Lower leg skin (tissue), 3 donors: ENCODE results near the gene PCBP4.

Source experiments
- POLR2A ChIP-seq, 2 donors: fragments of 450-650 bp; IDR thresholded peaks; one replicate each; pipeline ENCODE4 v1.6.1; 2016 to 2017; ENCODE audit warnings: antibody characterized with exemption in 2 of 2, mild to moderate bottlenecking in 1 of 2, moderate library complexity in 1 of 2
- TF ChIP-seq, protein P1 (sequence below), 3 donors: fragments of 450-650 bp; IDR thresholded peaks; one replicate each; pipeline ENCODE4 v1.5.1; 2016; ENCODE audit warnings: antibody characterized with exemption in 3 of 3, mild to moderate bottlenecking in 3 of 3, moderate library complexity in 2 of 3

DNA sequence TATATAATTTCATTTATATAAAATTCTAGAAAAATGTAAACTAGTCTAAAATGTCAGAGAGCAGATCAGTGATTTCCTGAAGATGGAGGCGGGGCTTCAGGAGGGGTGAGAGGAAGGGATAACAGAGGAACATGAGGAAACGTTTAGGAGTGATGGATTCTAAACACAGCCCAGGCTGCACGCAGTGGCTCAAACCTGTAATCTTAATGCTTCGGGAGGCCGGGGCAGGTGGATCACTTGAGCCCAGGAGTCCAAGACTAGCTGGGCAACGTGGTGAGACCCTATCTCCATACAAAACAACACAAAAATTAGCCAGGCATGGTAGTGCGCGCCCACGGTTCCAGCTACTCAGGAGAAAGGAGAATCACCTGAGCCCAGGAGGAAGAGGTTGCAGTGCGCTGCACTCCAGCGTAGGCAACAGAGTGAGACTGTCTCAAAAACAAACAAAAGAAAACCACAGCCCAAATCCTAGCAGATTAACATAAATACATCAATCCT lies 46.1 kb downstream of the PCBP4 start:
- TF ChIP-seq, protein P1, sequence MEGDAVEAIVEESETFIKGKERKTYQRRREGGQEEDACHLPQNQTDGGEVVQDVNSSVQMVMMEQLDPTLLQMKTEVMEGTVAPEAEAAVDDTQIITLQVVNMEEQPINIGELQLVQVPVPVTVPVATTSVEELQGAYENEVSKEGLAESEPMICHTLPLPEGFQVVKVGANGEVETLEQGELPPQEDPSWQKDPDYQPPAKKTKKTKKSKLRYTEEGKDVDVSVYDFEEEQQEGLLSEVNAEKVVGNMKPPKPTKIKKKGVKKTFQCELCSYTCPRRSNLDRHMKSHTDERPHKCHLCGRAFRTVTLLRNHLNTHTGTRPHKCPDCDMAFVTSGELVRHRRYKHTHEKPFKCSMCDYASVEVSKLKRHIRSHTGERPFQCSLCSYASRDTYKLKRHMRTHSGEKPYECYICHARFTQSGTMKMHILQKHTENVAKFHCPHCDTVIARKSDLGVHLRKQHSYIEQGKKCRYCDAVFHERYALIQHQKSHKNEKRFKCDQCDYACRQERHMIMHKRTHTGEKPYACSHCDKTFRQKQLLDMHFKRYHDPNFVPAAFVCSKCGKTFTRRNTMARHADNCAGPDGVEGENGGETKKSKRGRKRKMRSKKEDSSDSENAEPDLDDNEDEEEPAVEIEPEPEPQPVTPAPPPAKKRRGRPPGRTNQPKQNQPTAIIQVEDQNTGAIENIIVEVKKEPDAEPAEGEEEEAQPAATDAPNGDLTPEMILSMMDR (IDR thresholded peaks at IDR 0.05), result no peak
- TF ChIP-seq POLR2A (IDR thresholded peaks at IDR 0.05), result no peak
